HG03439 (cell line): Measurements from ENCODE around the gene PHC3.

ENCODE experiments used
- ATAC-seq: cut with Tn5 transposase; IDR thresholded peaks from one replicate; pipeline ENCODE4 v1.9.1; 2021; ENCODE audit warnings: mild to moderate bottlenecking, moderate library complexity; ENCODE audit not compliant: unreplicated experiment

The PHC3 gene

DNA sequence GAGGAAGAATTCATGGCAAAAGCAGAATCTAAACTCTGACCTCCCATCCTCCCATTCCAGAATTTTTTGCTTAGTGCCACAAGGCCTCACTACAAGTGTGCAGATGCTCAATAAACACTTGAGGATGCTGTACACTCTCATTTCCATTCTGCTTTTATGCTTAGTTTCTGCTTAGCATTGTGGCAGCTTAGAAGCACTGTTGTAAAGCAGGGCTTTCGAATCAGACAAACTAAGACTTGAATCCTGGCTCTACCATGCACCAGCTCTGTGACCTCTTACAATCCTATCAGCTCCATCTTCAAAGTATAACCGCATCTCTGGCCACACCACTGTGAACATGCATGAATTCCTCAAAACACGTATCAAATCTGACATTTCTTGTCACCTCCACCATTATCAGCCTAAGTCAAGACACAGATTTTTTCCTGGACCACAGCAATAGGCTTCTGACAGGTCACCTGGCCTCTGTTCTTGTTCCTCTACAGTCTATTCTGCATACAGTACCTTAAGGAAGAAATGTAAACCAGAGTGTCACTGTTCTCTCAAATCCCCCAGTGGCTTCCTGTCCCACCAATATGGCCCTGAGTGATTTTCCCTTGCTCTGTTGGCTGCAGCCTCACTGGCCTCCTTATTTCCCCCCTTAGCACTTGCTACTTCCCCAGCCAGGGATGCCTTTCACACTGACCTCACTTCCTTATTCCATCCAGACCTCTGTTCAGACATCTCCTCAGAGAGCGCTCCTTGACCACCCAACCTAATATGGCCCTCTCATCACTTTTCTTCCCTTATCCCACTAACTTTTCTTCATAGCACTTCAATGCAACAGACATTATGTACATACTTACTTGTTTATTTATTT, 8.1 kb upstream of the PHC3 start:
- ATAC-seq, result peak; percentile 20

DNA sequence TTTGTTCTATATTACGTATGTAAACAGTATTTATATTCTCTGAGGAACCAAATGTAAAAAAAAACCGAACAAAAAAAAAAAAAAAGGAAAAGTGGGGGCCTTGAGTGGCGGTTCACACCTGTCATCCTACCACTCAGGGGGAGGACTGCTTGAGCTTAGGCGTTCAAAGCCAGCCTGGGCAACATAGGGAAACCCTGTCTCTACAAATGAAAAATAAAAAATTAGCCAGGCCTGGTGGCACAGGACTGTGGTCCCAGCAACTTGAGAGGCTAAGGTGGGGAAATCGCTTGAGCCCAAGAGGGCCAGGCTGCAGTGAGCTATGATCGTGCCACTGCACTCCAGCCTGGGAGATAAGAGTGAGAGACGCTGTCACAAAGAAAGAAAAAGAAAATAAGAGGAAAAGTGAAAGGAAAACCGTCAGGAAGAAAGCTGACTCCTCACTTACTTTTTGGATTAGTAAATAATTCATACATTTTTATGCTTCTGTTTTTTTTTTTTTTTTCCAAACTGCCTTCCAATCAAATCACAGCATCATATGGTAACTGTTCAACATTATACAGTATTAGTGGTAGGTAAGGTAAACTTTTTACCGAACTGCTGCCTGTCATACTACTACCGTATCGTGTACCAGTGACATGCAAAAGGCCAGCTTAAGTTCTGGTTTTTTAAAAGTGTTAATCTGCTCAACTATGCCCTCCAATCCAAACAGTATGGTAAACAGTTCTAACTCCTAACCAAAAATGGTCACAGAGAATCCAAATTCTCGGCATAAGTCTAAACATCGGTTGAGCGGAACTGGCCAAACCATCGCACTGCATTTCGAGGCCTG, 1.2 kb downstream of the PHC3 start:
- peak; percentile 34 for ATAC-seq

DNA sequence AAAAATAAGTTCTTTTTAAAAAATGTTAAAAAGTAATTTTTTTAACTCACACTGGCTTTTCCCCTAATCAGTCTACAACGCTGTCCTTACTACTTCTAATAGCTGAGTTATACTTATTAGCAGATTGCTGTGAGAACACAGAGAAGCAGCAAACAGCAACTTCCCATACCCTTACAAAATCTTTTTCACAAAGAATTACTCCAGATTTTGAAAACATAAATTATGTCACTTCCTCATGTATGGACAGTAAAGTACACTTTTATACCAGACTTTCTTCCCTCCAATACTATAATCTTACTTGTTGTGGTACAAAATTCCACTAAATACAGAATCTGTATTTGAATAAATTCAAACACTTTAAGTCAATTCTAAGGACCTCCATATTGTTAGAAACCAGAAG, 2.1 kb downstream of the PHC3 start:
- ATAC-seq, result no peak

DNA sequence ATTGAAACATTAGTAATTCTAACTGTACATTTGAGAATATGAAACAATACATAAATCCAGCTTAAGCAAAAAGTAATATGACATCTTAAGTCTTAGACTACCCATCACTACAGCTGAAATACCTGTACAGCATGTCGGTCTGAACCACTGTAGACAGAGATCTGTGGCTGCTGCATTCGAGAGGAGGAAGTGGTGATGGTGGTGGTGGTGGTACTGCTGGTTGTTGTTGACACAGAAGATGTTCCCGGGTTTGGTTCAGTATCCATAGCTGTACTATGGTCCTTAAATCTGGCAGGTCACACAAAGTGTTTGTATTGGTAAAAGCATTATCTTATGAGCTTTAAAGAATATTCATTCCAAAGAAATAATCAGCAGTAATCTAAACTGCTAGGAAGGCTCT, 2.9 kb downstream of the PHC3 start:
- ATAC-seq, result no peak

DNA sequence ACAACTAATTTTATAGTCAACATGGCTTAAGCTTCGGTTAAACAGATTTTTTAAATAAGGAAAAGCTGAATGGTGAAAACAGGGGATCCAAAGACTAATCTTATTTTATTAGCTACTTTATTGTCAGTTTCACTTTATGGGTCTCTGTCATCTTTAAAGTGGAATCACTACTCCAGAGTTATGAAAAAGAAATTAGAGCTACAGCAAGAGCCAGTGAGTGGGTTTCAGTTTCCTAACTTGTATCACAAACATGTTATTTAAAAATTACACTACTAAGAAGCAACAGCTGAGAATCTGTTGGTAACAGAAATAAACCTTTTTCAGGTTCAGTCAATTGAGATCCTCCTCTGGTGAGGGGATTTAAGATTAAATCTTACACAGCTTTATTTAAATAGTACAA, 10.0 kb downstream of the PHC3 start:
- ATAC-seq, result peak; percentile 67

DNA sequence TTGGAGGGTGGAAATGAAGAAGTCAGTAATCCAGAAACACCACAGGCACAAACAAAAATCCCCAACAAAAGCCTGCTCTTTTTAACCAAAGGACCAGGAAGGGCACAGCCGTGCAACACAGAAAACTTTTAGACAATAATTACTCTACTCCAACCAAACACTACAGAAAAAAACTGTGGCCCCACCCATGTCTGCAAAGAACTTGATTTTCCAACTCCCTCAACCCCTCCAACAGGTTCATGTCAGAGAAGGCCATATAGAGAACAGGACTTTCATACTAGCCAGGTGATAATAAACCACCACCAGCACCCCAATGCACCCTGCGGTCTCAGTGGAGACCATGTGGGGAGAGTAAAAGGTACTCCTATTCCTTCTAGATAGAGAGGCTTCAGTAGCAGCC, 16.8 kb downstream of the PHC3 start:
- ATAC-seq, result no peak

DNA sequence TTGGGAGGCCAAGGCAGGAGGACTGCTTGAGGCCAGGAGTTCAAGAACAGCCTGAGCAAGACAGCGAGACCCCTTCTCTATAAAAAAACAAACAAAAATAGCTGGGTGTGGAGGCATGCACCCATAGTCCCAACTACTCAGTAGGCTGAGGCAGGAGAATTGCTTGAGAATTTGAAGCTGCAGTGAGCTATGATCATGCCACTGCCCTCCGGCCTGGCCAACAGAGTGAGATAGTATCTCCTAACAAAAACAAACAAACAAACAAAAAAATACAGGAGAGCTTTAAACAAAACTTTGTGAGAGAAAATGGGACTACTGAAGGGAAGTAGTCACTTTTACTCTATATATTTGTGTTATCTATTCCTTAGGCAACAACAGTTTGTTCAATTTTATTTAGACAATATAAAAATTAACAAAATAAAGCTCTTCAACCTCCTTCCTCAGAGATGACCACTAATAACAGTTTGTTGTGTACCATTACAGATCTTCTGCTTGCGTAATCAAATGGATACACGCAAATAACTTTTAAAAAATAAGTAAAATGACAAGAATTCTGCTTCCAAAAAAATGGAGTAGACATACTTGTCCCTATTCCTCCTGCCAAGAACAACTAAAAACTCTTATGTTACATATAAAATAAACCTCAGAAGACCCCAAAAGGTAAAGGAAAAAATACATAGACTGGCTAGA, 17.4 kb downstream of the PHC3 start:
- ATAC-seq, result no peak

DNA sequence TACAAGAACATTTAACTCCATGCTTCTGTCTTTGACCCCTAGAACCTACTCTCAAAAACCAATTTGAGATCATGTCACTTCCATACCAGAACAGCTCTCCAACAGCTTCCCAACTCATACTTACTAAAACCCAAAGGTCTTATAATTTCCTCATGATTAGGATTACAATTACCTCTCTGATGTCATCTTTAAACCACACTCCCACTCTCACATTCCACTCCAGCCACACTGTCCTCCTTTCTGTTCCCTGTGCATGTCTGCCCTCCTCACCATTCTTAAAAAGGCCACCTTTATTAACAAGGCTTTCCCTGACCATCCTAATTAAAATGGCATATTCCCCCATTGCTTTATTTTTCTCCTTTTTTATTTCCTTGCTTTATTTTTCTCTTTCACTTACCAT, 18.9 kb downstream of the PHC3 start:
- no peak for ATAC-seq

DNA sequence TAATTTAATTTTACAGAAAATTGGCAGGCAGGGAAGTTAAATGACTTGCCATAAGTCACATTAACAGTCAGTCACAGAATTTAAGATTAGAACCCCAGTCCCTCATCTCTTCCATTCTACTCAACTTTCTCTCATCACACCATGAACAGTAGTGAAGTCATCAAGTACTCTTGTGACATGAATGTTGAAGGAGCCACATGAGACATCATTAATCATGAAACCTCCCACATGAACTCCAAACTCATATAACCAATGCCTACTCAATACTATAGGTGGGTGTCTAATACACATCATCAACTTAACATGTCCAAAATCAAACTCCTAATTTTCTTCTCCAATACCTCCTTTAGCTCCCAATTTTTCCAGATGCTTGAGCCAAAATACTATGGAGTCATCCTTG, 19.5 kb downstream of the PHC3 start:
- no peak for ATAC-seq

DNA sequence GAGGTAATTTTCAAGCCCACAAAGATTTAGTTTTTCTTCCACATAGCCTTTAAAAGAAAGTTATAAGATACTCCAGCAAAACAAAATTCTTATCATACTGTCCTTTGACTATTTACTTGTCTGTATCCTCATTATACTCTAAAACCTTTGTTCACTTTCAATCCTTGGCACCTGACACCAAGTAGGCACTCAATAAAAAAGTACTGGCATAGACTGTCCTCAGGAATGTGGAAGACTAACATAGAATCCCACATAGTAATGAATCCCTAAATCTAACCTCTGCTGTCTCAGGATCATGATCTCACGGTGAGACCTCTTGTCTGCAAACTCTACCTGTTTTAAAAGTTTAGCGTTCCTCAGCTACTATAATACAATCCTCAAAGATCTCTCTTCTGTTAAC, 21.6 kb downstream of the PHC3 start:
- ATAC-seq, result no peak

DNA sequence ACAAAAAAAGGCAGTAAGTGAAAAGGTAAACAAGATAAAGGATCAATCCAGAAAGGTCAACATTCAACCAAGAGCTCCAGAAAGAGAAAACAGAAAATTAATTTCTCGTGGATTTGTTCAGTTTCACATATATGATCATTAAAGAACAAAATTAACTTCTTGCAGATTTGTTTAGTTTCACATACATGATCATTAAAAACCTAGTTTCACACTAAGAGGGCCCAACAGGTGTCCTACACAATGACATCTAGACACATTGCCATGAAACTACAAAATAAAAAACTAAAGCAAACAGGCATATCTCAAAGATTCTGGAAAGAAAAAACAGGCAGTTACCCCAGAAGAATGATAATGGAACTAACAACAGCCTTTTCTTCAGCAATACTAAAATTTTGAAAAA, 22.1 kb downstream of the PHC3 start:
- ATAC-seq, result no peak

DNA sequence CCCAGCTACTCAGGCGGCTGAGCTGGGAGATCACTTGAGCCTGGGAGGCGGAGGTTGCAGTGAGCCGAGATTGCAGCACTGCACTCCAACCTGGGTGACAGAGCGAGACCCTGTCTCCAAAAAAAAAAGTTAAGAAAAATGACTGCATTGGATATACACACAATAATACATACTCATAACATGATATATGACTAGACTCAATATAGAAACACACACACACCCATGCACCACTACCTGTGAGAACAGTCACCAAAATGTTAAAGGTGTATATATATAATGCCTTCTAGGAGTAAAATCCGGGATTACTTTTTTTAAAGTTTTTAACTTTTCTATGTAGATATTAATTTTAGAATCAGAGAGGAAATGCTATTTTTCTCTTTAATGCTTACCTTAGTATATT, 25.9 kb downstream of the PHC3 start:
- ATAC-seq, result no peak

DNA sequence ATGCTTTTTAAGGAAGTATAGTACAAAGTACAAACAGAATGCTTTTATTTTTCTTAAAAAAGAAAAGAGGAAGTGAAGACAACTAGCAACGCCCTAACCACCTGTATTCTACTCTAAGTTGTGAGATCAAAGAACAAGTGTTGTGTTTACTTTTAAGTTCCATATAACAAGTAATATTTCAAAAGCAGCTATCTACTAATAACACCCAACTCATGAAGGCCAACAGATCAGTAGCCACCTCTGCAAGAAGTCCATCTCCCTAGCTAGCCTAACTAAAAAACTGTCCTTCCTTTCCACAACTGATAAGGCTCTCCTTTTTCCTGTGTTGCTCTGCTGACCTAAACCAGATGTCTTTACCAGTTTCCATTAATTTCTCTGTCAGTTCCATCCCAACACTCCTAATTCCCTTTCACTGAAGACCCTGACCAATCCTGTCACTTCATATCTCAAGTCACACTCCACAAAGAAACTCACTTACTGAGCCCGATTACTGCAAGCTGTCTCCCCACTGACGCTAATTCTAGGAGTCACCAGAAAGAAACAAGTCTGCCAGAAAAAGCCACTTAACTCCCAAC, 26.9 kb downstream of the PHC3 start:
- ATAC-seq, result peak; percentile 77

DNA sequence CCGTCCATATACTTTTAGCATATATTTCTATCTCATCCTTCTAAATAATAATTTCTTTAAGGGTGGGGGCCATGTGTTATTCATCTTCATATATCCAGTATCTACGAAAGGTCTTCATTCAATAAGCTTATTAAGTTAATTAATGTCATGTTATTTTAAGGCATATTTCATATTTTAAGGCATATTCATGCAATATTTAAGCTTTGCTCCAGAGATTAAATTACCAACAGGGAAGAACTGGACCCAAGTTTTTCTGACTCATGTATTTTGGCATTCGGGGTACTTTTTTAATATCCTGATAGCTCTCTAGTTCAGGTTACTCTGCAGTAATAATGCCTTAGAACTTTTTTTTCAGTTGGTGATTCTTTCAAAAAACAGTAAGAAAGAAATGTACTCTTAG, 27.4 kb downstream of the PHC3 start:
- ATAC-seq, result peak; percentile 4

DNA sequence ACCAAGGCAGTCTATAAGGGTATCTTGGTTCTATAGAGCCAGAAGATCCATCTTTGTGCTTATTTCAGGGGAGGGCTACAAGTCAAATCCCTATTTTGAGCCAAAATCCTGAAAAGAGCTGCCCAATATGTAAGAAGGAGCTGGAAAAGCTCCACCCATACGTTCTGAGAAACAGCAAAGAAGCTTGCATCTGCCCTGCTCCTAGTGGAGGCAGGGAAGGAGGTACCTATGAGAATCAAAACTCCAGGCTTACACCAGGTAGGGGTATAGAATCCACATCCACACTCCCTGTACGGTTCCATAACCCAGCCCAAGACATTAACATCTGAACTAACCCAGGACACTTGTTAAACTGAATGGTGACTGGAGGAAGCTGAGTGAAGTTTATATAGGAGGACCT, 30.0 kb downstream of the PHC3 start:
- ATAC-seq, result no peak

DNA sequence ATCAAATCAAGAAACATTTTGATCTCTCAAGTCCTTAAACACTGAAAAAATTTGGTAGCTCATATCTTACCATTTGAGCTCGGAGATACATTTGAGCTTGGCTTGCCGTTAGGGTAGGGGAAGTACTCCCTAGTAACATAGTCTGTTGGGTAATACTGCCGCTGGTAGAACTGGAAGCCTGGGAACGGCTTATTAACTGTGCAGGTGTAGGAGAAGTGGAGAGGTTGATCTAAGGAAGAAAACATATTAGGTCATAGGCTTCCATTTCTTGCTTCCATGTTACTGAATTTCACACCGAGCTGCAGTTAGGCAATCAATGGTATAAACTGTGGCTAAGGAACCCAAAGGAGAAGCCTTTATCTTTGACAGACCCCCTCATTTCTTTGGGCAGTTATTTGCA, 32.5 kb downstream of the PHC3 start:
- ATAC-seq, result no peak

DNA sequence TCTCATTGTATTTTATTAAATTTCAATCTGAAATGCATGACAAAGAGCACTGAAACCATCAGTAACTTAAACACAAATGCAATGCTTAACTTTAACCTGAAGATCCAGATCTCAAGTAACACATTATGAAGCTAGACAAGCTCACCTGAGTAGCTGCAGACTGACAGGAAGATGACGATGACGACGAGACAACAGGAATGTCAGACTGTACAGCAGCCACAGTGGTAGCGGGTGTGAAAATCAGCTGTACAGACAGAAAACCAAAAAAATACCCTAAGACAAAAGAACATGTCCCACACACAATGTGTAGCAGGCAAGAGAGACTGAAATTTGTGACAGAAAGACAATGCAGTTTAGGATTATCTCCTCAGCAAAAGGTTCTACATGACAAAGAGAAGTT, 36.3 kb downstream of the PHC3 start:
- ATAC-seq, result no peak

DNA sequence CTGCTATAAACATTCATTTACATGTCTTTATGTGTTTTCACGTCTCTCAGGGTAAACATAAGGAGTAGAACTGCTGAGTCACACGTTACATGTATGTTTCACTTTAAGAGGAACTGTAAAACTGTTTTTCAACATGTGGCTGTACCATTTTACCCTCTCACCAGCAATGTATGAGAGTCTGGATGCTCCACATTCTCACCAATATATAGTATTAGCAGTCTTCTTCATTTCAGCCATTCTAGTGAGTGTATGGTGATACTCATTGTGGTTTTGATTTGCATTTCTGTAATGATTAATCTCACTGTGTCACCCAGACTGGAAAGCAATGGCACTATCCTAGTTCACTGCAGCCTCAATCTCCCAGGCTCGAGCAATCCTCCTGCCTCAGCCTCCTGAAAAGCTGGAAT, 37.1 kb downstream of the PHC3 start:
- peak; percentile 86 for ATAC-seq

DNA sequence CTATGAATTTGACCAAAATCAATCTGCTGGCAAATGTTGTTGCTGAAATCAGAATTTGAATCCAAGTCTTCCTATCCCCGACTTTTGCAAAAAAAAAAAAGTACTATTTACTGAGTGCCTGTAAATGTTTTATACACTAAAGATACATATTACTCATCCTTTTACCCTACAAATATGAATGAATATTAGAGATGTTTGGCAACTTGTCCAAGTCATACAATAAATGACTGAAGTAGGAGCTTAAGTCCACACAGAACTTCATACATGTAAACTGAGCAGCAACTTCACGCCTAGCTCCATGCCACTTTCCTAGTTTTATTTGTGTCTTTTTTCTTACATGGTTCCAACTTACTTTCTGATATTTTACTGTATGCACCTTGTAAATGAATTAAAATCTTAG, 39.2 kb downstream of the PHC3 start:
- ATAC-seq, result no peak

DNA sequence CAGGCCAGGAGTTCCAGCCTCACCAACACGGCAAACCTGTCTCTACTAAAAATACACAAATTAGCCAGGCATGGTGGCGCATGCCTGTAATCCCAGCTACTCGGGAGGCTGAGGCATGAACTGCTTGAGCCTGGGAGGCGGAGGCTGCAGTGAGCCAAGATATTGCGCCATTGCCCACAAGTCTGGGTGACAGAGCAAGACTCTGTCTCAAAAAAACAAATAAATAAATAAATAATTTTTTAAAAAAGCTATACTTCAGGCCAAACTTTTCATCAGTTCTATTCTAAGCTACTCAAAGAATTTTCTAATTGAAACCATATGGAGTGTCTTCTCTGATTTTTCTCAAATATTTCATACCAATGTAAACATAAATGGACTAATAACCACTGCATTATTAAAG, 43.5 kb downstream of the PHC3 start:
- ATAC-seq, result no peak

DNA sequence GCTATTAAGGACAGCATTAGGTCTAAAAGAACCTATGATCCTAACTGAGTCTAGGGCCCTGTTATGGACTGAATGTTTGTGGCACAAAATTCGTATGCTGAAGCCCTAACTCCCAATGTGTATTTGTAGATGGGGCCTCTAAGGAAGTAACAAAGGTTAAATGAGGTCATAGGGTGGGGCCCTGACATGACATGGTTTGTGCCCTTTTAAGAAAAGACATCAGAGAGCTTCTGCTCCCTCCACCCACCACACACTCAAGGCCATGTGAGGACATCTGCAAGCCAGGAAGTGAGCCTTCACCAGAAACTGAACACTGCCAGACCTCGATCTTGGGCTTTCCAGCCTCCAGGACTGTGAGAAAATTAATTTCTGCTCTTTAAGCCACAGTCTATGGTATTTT, 49.2 kb downstream of the PHC3 start:
- ATAC-seq, result no peak
